Heart right ventricle (tissue), 16 donors: Measurements from ENCODE around the gene R3HDM4. TPM values are rescaled to one million over a fixed set of nuclear protein-coding genes. Genes with fewer than 3 reads are reported as not detected.

Experiments used
- ATAC-seq, 8 donors: fragments of 200-7000 bp; cut with Tn5 transposase; one replicate each; pipeline ENCODE4 v1.9.1; 2020; ENCODE audit warnings: mild to moderate bottlenecking in 8 of 8, moderate library complexity in 8 of 8, moderate number of reproducible peaks in 1 of 8
- DNase-seq, 2 donors: peaks; one replicate each; pipeline ENCODE4 v3.0.0-alpha.2; 2020
- H3K27ac ChIP-seq, 10 donors: fragments of 200-600 bp; sonication (generic) in 2 of 10; one replicate each; pipeline versions ENCODE4 v1.5.0 to v1.8.0; 2020 to 2022; ENCODE audit warnings: mild to moderate bottlenecking in 3 of 10
- H3K27me3 ChIP-seq, 7 donors: fragments of 200-600 bp; one replicate each; pipeline ENCODE4 v1.8.0; 2021 to 2022; ENCODE audit warnings: mild to moderate bottlenecking in 2 of 7
- H3K36me3 ChIP-seq, 9 donors: fragments of 200-600 bp; sonication (generic) in 1 of 9; one replicate each; pipeline versions ENCODE4 v1.5.0 to v1.8.0; 2020 to 2022; ENCODE audit warnings: mild to moderate bottlenecking in 2 of 9
- H3K4me1 ChIP-seq, 9 donors: fragments of 200-600 bp; sonication (generic) in 1 of 9; one replicate each; pipeline versions ENCODE4 v1.5.0 to v1.8.0; 2020 to 2022; ENCODE audit warnings: mild to moderate bottlenecking in 4 of 9
- H3K4me3 ChIP-seq, 10 donors: fragments of 200-600 bp; sonication (generic) in 2 of 10; one replicate each; pipeline versions ENCODE4 v1.5.0 to v1.8.0; 2020 to 2022; ENCODE audit warnings: mild to moderate bottlenecking in 7 of 10, moderate library complexity in 2 of 10
- H3K9me3 ChIP-seq, 11 donors: fragments of 200-600 bp in 10 of 11; sonication (generic) in 2 of 11; one replicate each; pipeline versions ENCODE4 v1.5.0 to v1.8.0; 2013 to 2022; ENCODE audit warnings: mild to moderate bottlenecking in 2 of 11, control low read depth in 1 of 11, moderate library complexity in 1 of 11
- WGBS, 2 donors: extraction: QIAGEN DNeasy Blood & Tissue Kit; methylation state at CpG; one replicate each; pipeline ENCODE4 v1.1.7; 2013; ENCODE audit warnings: inconsistent platforms in 1 of 2; 5-methylcytosine and 5-hydroxymethylcytosine counted together
- intact Hi-C, 10 donors: fragments of 100-400 bp; cut with DNase I; formaldehyde crosslinking; loops; one replicate each; pipeline versions ENCODE4 v1.11.1 to v1.14.2; 2022
- polyA plus RNA-seq, 2 donors: library from polyadenylated mRNA; stranded (reverse); fragments of 200-250 nt; gene quantifications; one replicate each; pipeline ENCODE4 v1.2.3, GENCODE V29; 2013
- total RNA-seq, 10 donors: library from RNA; stranded (reverse); fragmentation: NEBNext Ultra II Directional in 3 of 10; extraction: Animal tissue kit (Norgen Biotek cat#: 25700) in 3 of 10; gene quantifications; one replicate each; pipeline versions ENCODE4 v1.2.1 to v1.2.4, GENCODE V29; 2021 to 2023
- TF ChIP-seq, protein P1 (sequence below), 9 donors: fragments of 200-600 bp; sonication (generic) in 2 of 9; IDR thresholded peaks; one replicate each; pipeline versions ENCODE4 v1.5.0 to v1.8.0; 2021 to 2022; ENCODE audit warnings: antibody characterized with exemption in 9 of 9, mild to moderate bottlenecking in 5 of 9, moderate library complexity in 1 of 9
- donor health status: Arrhythmogenic right ventricular cardiomyopathy.
- donor health status: ischemic (EF 13 %, LVEDD 7.1; RV severe dilation, severe dysfunction).
- donor health status: healthy with polysubstance abuse.
- donor health status: DM: no; HTN: yes; CAD: no.
- donor health status: DM: no; HTN: no; CAD: no.
- donor health status: ischemic (EF 25% LVEDD 6.9; RV normal size, moderate dysfunction).
- donor health status: ischemic (EF 25% LVEDD 5.7; RV mildly dilated, moderate dysfunction).
- donor health status: healthy.
- donor health status: DM: yes; HTN: yes; CAD: no.
- donor health status: Ischemic cardiomyopathy.
- donor health status: ischemic (EF 35%, LVEDD 5.7; RV mildly dilated, moderate dysfunction).
- donor health status: nonischemic (EF 11% LVEDD 7.7; RV severe dilation, severe dysfunction).
- donor health status: DM: yes; HTN: yes; CAD: no.
- donor health status: PGD.
- donor health status: ischemic (EF 29% LVEDD 5.4; RV normal size, mild dysfunction).
- donor health status: nonischemic (EF 23%, LVEDD 6.1; RV moderate dilation, normal function).

Gene R3HDM4
- total and polyA plus RNA-seq, 12 donors, result 16.3 to 49.8 (median 20.8) TPM

DNA sequence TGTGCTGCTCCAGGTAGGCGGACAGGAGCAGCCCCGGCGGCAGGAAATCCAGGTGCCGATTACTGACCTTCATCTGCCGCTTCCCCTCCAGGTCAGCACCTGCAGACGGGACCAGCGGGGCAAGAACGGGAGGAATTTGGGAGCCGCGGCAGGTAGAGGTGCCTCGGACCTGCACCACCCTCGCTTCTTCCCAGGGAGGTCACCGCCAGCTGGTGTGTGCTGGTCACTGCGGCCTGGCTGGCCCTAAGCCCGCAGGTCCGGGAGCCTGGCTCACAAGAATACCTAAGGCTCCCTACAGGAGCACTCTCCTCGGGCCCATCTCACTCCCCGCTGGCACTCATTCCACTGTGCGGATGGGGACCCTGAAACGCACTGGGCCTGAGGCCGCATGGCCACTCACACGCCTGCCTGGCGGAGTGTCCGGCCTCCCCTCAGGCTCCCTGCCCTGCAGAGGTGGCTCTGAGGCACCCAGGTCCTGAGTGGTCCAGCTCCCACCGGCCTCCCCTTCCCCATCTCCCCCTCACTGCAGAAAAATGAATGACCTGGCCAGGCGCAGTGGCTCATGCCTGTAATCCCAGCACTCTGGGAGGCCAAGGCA lies 15.5 kb downstream of the R3HDM4 start:
- Histone ChIP-seq H3K27ac (no peak overlapping the region), H3K4me1 (peaks cover 0 to 8% (median 0%) of the 10 kb centered on the region in 9 donors), H3K9me3 (no peaks in the 10 kb centered on the region), H3K36me3 (peaks cover 0 to 54% (median 0%) of the 10 kb centered on the region in 9 donors), H3K4me3 (no peak overlapping the region), H3K27me3 (no peaks in the 10 kb centered on the region)
- ATAC-seq (no peak), DNase-seq (no peak)
- intact Hi-C loops, result no loop called here
- WGBS, 2 donors, result 92% methylated on average over 26 of the region's 26 CpGs
- TF ChIP-seq, protein P1, sequence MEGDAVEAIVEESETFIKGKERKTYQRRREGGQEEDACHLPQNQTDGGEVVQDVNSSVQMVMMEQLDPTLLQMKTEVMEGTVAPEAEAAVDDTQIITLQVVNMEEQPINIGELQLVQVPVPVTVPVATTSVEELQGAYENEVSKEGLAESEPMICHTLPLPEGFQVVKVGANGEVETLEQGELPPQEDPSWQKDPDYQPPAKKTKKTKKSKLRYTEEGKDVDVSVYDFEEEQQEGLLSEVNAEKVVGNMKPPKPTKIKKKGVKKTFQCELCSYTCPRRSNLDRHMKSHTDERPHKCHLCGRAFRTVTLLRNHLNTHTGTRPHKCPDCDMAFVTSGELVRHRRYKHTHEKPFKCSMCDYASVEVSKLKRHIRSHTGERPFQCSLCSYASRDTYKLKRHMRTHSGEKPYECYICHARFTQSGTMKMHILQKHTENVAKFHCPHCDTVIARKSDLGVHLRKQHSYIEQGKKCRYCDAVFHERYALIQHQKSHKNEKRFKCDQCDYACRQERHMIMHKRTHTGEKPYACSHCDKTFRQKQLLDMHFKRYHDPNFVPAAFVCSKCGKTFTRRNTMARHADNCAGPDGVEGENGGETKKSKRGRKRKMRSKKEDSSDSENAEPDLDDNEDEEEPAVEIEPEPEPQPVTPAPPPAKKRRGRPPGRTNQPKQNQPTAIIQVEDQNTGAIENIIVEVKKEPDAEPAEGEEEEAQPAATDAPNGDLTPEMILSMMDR (IDR thresholded peaks at IDR 0.05), result no peak

DNA sequence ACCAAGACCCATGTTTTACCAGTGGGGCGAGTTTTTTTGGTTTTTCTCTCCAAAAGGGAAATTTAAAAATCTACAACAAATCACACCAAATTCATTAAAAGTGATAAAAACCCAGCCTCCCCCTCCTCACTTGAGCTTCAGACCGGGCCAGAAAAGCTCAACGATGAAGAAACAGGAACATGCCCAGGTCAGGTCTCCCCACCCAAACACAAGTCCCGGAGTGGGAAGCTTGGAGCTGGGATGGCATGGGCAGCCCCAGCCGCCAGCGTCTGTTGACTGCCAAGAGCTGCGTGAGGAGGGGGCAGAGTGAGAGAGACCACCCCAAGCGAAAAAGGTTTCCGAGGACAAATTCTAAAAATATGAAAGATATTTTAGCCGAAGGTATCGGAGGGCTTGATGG lies 16.0 kb downstream of the R3HDM4 start:
- Histone ChIP-seq H3K36me3 (peaks cover 0 to 48% (median 0%) of the 10 kb centered on the region in 9 donors), H3K27me3 (no peaks in the 10 kb centered on the region), H3K27ac (no peak overlapping the region), H3K4me3 (no peak overlapping the region), H3K9me3 (no peaks in the 10 kb centered on the region), H3K4me1 (peaks cover 0 to 11% (median 3%) of the 10 kb centered on the region in 9 donors)
- TF ChIP-seq, protein P1 (IDR thresholded peaks at IDR 0.05), result no peak
- DNase-seq (no peak), ATAC-seq (no peak)
- 93 to 94% methylated on average over 11 of the region's 11 CpGs for WGBS, 2 donors
- intact Hi-C loops, result no loop called here

DNA sequence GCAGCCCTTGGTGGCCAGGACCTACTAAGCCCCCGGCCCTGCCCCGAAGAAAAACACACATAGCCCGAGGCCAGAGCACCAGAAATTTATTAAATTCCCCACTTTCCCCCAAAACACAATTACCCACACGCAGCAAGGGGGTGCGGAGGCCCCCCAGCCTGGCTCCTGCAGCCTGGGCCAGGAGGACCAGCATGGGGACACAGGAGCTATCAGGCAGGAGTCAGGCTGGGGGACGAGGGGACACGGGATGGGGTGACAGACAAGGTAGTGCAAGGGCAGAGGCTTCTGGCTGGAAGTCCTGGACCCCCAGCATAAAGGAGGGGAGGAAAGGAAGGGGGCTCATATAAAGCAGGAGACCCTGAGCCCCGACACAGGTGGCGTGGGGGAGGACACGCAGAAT lies 16.6 kb downstream of the R3HDM4 start:
- WGBS, 2 donors, result 95 to 98% methylated on average over 10 of the region's 10 CpGs
- no peaks in the 10 kb centered on the region for H3K27me3 ChIP-seq
- intact Hi-C loops, result no loop called here
- peaks cover 0 to 43% (median 0%) of the 10 kb centered on the region in 9 donors for H3K36me3 ChIP-seq
- no peaks in the 10 kb centered on the region for H3K9me3 ChIP-seq
- no peak overlapping the region for H3K27ac ChIP-seq
- ATAC-seq (no peak), DNase-seq (no peak)
- TF ChIP-seq, protein P1 (IDR thresholded peaks at IDR 0.05), result no peak
- peaks cover 0 to 13% (median 6%) of the 10 kb centered on the region in 9 donors for H3K4me1 ChIP-seq
- no peak overlapping the region for H3K4me3 ChIP-seq

DNA sequence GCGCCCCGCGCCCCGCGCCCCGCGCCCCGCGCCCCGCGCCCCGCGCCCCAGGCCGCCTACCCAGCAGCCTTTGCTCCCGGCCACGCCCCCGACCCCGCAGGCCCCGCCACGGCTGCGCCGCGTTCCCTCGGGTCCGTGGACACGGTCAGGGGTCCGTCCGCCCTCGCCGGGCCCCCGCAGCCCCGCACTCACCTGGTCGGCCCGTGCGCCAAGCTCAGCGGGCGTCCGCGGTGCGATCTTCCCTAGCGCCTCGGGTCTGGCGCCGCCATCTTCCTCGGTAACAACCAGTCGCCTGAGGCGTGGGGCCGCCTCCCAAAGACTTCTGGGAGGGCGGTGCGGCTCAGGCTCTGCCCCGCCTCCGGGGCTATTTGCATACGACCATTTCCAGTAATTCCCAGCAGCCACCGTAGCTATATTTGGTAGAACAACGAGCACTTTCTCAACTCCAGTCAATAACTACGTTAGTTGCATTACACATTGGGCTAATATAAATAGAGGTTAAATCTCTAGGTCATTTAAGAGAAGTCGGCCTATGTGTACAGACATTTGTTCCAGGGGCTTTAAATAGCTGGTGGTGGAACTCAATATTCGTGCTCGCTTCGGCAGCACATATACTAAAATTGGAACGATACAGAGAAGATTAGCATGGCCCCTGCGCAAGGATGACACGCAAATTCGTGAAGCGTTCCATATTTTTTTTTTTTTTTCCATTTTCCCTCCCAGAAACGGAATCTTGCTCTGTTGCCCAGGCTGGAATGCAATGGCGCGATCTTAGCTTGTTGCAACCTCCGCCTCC lies 19.9 kb downstream of the R3HDM4 start, which contains the start of the genes MED16 and RNU6-9:
MED16 (minus strand) TSS at position 294 of the 796 bp plus-strand sequence. CDS start 2,056 bp downstream, outside the sequence.
RNU6-9 (plus strand) TSS at position 591 of the 796 bp plus-strand sequence.
- no peaks in the 10 kb centered on the region for H3K27me3 ChIP-seq
- intact Hi-C loops, result loop anchor here in 1 of 10 donors (1.0 kb wide), 1 partner anchor 20 kb away; the partner anchor contains the start of gene R3HDM4

More for the DNA sequence above, 19.9 kb downstream of the R3HDM4 start, which contains the start of the genes MED16 and RNU6-9:
- H3K9me3 ChIP-seq, result no peaks in the 10 kb centered on the region
- peaks cover 0 to 19% (median 9%) of the 10 kb centered on the region in 9 donors for H3K4me1 ChIP-seq
- 1% methylated on average over 54 to 69 of the region's 69 CpGs for WGBS, 2 donors
- TF ChIP-seq, protein P1 (IDR thresholded peaks at IDR 0.05), result no peak
- ATAC-seq, result peak; percentile 95 to 99 (median 98)
- DNase-seq, result peak; percentile 89 to 91
- peaks cover 0 to 46% (median 5%) of the 10 kb centered on the region in 9 donors for H3K36me3 ChIP-seq
- H3K27ac ChIP-seq, result peak within 1 kb of the TSS; percentile 87 to 97 (median 94)
- peak within 1 kb of the TSS; percentile 67 to 92 (median 80) for H3K4me3 ChIP-seq
